GM19099 (cell line): ENCODE measurements around the gene EDDM13.

Experiments used
- POLR2A ChIP-seq: IDR thresholded peaks from 3 replicates; pipeline ENCODE4 v1.6.1; 2011; ENCODE audit warnings: low read depth; ENCODE audit not compliant: insufficient read length; ENCODE audit errors: extremely low read depth

EDDM13 gene

GRCh38 chr19:56272161-56272798 lies at the start of gene EDDM13:
TSS of gene EDDM13 (plus strand) at chr19:56272748. CDS start at chr19:56272835, 87 bp downstream.
- TF ChIP-seq POLR2A = no peak

- no peak for TF ChIP-seq POLR2A
These were observed 49.6 kb upstream of the EDDM13 start for GRCh38 chr19:56222901-56223300.

GRCh38 chr19:56223481-56223880 lies 49.1 kb upstream of the EDDM13 start:
- TF ChIP-seq POLR2A = no peak

- TF ChIP-seq POLR2A = no peak
These were observed 27.3 kb upstream of the EDDM13 start for GRCh38 chr19:56245121-56245740.

GRCh38 chr19:56252699-56253422 lies 19.7 kb upstream of the EDDM13 start:
- no peak for TF ChIP-seq POLR2A

- no peak for TF ChIP-seq POLR2A
These were observed 18.8 kb upstream of the EDDM13 start for GRCh38 chr19:56253737-56254136.

GRCh38 chr19:56258272-56258671 lies 14.3 kb upstream of the EDDM13 start:
- no peak for TF ChIP-seq POLR2A

- no peak for TF ChIP-seq POLR2A
These were observed 11.4 kb upstream of the EDDM13 start for GRCh38 chr19:56261145-56261544.

GRCh38 chr19:56263319-56263718 lies 9.2 kb upstream of the EDDM13 start:
- no peak for TF ChIP-seq POLR2A

GRCh38 chr19:56266051-56266450 lies 6.5 kb upstream of the EDDM13 start:
- no peak for TF ChIP-seq POLR2A

GRCh38 chr19:56269348-56269747 lies 3.2 kb upstream of the EDDM13 start:
- no peak for TF ChIP-seq POLR2A

- no peak for TF ChIP-seq POLR2A
These were observed 1.9 kb upstream of the EDDM13 start for GRCh38 chr19:56270676-56271075.

GRCh38 chr19:56271151-56271550 lies 1.4 kb upstream of the EDDM13 start:
- TF ChIP-seq POLR2A = no peak

- no peak for TF ChIP-seq POLR2A
These were observed 1.1 kb downstream of the EDDM13 start for GRCh38 chr19:56273563-56274117.

GRCh38 chr19:56282809-56283208 lies 10.3 kb downstream of the EDDM13 start:
- no peak for TF ChIP-seq POLR2A

- TF ChIP-seq POLR2A = no peak
These were observed 12.2 kb downstream of the EDDM13 start for GRCh38 chr19:56284746-56285145.
